ENCODE measurements around the gene SLC6A17. TPM values are rescaled to one million over a fixed set of nuclear protein-coding genes. Genes with fewer than 3 reads are reported as not detected.

SLC6A17 gene
- total and polyA plus RNA-seq, 2 experiments from 2014 or later = 0.03 to 0.17 TPM

DNA sequence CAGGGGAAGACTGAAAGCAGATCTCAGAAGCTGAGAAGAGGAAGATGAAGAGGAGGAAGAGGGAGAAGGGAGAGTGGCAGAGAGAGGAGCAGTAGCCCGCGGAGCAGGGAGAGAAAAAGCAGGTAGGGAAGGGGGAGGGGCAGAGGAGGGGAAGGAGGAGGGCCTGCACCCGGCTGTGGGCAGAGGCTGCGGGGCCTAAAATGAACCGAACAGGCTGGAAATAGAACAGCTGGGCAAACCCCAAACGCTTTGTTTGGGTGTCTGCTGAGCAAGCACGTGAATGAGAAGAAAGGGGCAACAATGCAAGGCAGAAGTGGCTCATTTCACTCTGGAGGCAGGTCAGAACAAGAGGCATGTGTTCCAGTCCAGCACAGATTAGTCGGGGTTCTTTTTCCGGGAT is 93.3 kb downstream of the SLC6A17 start:
- H3K27me3 ChIP-seq (ENCODE audit: insufficient read depth) = 0 out of 2 replicates have a peak, but pooled peaks cover 9% of the 10 kb centered on the region
- peak overlapping the region; percentile 86 for H2AFZ ChIP-seq
- H3K36me3 ChIP-seq (ENCODE audit: insufficient read depth) = no peaks in the 10 kb centered on the region
- peak overlapping the region; percentile 63 for H3K4me2 ChIP-seq
- H3K4me1 ChIP-seq (ENCODE audit: insufficient read depth) = peaks cover 34% of the 10 kb centered on the region
- H3K27me3 Mint-ChIP-seq (ENCODE audit: insufficient read depth, low read depth, poor library complexity) = peaks cover 20% of the 10 kb centered on the region
- no peak overlapping the region for H3K27ac Mint-ChIP-seq
- ATAC-seq (peak; percentile 75), DNase-seq (ENCODE audit: low spot score) (peak; percentile 48)
- no peak for TF ChIP-seq EZH2phosphoT487 (IDR thresholded peaks at IDR 0.05; ENCODE audit: unreplicated experiment)
- TF ChIP-seq CREB1 (CRISPR knock-in tag; IDR thresholded peaks at IDR 0.05; ENCODE audit: low read depth) = no peak
- TF ChIP-seq, protein P1, sequence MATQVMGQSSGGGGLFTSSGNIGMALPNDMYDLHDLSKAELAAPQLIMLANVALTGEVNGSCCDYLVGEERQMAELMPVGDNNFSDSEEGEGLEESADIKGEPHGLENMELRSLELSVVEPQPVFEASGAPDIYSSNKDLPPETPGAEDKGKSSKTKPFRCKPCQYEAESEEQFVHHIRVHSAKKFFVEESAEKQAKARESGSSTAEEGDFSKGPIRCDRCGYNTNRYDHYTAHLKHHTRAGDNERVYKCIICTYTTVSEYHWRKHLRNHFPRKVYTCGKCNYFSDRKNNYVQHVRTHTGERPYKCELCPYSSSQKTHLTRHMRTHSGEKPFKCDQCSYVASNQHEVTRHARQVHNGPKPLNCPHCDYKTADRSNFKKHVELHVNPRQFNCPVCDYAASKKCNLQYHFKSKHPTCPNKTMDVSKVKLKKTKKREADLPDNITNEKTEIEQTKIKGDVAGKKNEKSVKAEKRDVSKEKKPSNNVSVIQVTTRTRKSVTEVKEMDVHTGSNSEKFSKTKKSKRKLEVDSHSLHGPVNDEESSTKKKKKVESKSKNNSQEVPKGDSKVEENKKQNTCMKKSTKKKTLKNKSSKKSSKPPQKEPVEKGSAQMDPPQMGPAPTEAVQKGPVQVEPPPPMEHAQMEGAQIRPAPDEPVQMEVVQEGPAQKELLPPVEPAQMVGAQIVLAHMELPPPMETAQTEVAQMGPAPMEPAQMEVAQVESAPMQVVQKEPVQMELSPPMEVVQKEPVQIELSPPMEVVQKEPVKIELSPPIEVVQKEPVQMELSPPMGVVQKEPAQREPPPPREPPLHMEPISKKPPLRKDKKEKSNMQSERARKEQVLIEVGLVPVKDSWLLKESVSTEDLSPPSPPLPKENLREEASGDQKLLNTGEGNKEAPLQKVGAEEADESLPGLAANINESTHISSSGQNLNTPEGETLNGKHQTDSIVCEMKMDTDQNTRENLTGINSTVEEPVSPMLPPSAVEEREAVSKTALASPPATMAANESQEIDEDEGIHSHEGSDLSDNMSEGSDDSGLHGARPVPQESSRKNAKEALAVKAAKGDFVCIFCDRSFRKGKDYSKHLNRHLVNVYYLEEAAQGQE (IDR thresholded peaks at IDR 0.05; ENCODE audit: unreplicated experiment) = no peak
- TF ChIP-seq JUNB (IDR thresholded peaks at IDR 0.05; ENCODE audit: unreplicated experiment) = no peak
- H3K79me2 ChIP-seq (replicated peaks; ENCODE audit: insufficient read depth) = no peaks in the 10 kb centered on the region
- H3F3A ChIP-seq (replicated peaks; ENCODE audit: low read depth) = no peaks in the 10 kb centered on the region
- 0 out of 2 replicates have a peak, but pooled peaks cover 15% of the 10 kb centered on the region for H3K9me2 ChIP-seq (ENCODE audit: insufficient read depth)
- peak overlapping the region; percentile 20; the same call in 1 of the 2 replicates for H3K4me3 ChIP-seq
- no peak overlapping the region for H3K27ac ChIP-seq (ENCODE audit: low read depth)
- H3K4me3 Mint-ChIP-seq = no peak overlapping the region
- H3K36me3 Mint-ChIP-seq (ENCODE audit: low read depth) = no peaks in the 10 kb centered on the region; the same call in 2 of the 3 replicates
- peaks cover 38% of the 10 kb centered on the region for H3K4me1 Mint-ChIP-seq
- no peaks in the 10 kb centered on the region; the same call in 2 of the 3 replicates for H3K9me3 Mint-ChIP-seq
- H4K20me1 ChIP-seq (replicated peaks; ENCODE audit: insufficient read depth) = no peaks in the 10 kb centered on the region; the same call in 1 of the 2 replicates

DNA sequence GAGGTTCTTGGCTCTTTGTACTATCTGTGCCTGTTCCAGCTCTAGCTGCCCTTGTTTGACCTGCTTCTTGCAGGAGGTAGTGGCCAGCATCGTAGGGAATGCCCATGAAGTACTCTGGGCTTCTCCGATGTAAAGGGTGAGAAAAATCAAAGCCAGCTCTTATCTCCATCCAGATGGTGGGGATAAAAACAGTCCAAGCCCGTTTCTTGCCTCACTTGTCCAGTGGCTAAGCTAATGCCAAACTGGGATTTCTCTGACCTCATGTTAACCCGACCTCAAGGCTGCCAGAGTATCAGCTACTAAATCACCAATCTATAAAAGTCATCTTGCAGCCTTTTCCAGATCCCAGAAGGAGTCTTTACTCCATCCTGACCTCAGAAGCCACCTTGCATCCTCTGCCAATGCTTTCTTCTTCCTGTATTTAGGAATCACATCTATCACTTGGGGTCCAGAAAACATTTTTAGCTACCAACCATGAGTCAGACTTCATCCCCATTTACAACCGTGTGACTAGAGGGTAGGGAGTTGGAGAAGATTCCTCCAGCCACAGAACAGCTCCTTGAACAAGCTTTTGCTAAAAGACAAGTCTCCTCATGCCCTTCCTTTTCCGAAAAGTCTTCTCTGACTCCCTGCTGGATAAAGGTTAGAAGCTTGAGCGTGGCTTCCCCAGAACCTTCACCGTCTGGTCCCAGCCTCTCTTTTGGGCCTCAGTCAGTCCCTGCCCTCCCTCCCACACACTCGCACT is 95.8 kb downstream of the SLC6A17 start:
- H3K27me3 ChIP-seq (ENCODE audit: insufficient read depth) = 0 out of 2 replicates have a peak, but pooled peaks cover 9% of the 10 kb centered on the region
- H3K4me1 ChIP-seq (ENCODE audit: insufficient read depth) = peaks cover 28% of the 10 kb centered on the region
- H2AFZ ChIP-seq = no peak overlapping the region
- H3K36me3 Mint-ChIP-seq (ENCODE audit: low read depth) = no peaks in the 10 kb centered on the region; the same call in 2 of the 3 replicates
- H3K4me2 ChIP-seq = no peak overlapping the region
- H3K27ac Mint-ChIP-seq = no peak overlapping the region
- H3K4me1 Mint-ChIP-seq = peaks cover 28% of the 10 kb centered on the region
- H3K79me2 ChIP-seq (replicated peaks; ENCODE audit: insufficient read depth) = no peaks in the 10 kb centered on the region
- H3F3A ChIP-seq (replicated peaks; ENCODE audit: low read depth) = no peaks in the 10 kb centered on the region
- H3K4me3 ChIP-seq = no peak overlapping the region
- no peaks in the 10 kb centered on the region; the same call in 1 of the 2 replicates for H4K20me1 ChIP-seq (replicated peaks; ENCODE audit: insufficient read depth)
- H3K9me3 Mint-ChIP-seq = no peaks in the 10 kb centered on the region
- no peak for ATAC-seq
- DNase-seq (ENCODE audit: low spot score) = no peak
- H3K27ac ChIP-seq (ENCODE audit: low read depth) = no peak overlapping the region
- H3K27me3 Mint-ChIP-seq (ENCODE audit: insufficient read depth, low read depth, poor library complexity) = peaks cover 22% of the 10 kb centered on the region
- H3K9me2 ChIP-seq (ENCODE audit: insufficient read depth) = 0 out of 2 replicates have a peak, but pooled peaks cover 15% of the 10 kb centered on the region
- H3K36me3 ChIP-seq (ENCODE audit: insufficient read depth) = no peaks in the 10 kb centered on the region
- H3K4me3 Mint-ChIP-seq = no peak overlapping the region
- TF ChIP-seq, protein P2, sequence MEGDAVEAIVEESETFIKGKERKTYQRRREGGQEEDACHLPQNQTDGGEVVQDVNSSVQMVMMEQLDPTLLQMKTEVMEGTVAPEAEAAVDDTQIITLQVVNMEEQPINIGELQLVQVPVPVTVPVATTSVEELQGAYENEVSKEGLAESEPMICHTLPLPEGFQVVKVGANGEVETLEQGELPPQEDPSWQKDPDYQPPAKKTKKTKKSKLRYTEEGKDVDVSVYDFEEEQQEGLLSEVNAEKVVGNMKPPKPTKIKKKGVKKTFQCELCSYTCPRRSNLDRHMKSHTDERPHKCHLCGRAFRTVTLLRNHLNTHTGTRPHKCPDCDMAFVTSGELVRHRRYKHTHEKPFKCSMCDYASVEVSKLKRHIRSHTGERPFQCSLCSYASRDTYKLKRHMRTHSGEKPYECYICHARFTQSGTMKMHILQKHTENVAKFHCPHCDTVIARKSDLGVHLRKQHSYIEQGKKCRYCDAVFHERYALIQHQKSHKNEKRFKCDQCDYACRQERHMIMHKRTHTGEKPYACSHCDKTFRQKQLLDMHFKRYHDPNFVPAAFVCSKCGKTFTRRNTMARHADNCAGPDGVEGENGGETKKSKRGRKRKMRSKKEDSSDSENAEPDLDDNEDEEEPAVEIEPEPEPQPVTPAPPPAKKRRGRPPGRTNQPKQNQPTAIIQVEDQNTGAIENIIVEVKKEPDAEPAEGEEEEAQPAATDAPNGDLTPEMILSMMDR (conservative IDR thresholded peaks at IDR 0.05; ENCODE audit: low read depth in 2 of 2) = no peak
- TF ChIP-seq EZH2phosphoT487 (IDR thresholded peaks at IDR 0.05; ENCODE audit: unreplicated experiment) = no peak
- no peak for TF ChIP-seq CREB1 (CRISPR knock-in tag; IDR thresholded peaks at IDR 0.05; ENCODE audit: low read depth)
- TF ChIP-seq, protein P3, sequence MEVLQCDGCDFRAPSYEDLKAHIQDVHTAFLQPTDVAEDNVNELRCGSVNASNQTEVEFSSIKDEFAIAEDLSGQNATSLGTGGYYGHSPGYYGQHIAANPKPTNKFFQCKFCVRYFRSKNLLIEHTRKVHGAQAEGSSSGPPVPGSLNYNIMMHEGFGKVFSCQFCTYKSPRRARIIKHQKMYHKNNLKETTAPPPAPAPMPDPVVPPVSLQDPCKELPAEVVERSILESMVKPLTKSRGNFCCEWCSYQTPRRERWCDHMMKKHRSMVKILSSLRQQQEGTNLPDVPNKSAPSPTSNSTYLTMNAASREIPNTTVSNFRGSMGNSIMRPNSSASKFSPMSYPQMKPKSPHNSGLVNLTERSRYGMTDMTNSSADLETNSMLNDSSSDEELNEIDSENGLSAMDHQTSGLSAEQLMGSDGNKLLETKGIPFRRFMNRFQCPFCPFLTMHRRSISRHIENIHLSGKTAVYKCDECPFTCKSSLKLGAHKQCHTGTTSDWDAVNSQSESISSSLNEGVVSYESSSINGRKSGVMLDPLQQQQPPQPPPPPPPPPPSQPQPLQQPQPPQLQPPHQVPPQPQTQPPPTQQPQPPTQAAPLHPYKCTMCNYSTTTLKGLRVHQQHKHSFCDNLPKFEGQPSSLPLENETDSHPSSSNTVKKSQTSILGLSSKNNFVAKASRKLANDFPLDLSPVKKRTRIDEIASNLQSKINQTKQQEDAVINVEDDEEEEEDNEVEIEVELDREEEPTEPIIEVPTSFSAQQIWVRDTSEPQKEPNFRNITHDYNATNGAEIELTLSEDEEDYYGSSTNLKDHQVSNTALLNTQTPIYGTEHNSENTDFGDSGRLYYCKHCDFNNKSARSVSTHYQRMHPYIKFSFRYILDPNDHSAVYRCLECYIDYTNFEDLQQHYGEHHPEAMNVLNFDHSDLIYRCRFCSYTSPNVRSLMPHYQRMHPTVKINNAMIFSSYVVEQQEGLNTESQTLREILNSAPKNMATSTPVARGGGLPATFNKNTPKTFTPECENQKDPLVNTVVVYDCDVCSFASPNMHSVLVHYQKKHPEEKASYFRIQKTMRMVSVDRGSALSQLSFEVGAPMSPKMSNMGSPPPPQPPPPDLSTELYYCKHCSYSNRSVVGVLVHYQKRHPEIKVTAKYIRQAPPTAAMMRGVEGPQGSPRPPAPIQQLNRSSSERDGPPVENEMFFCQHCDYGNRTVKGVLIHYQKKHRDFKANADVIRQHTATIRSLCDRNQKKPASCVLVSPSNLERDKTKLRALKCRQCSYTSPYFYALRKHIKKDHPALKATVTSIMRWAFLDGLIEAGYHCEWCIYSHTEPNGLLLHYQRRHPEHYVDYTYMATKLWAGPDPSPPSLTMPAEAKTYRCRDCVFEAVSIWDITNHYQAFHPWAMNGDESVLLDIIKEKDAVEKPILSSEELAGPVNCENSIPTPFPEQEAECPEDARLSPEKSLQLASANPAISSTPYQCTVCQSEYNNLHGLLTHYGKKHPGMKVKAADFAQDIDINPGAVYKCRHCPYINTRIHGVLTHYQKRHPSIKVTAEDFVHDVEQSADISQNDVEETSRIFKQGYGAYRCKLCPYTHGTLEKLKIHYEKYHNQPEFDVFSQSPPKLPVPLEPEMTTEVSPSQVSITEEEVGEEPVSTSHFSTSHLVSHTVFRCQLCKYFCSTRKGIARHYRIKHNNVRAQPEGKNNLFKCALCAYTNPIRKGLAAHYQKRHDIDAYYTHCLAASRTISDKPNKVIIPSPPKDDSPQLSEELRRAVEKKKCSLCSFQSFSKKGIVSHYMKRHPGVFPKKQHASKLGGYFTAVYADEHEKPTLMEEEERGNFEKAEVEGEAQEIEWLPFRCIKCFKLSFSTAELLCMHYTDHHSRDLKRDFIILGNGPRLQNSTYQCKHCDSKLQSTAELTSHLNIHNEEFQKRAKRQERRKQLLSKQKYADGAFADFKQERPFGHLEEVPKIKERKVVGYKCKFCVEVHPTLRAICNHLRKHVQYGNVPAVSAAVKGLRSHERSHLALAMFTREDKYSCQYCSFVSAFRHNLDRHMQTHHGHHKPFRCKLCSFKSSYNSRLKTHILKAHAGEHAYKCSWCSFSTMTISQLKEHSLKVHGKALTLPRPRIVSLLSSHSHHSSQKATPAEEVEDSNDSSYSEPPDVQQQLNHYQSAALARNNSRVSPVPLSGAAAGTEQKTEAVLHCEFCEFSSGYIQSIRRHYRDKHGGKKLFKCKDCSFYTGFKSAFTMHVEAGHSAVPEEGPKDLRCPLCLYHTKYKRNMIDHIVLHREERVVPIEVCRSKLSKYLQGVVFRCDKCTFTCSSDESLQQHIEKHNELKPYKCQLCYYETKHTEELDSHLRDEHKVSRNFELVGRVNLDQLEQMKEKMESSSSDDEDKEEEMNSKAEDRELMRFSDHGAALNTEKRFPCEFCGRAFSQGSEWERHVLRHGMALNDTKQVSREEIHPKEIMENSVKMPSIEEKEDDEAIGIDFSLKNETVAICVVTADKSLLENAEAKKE (CRISPR knock-in tag; IDR thresholded peaks at IDR 0.05) = no peak
- TF ChIP-seq JUNB (IDR thresholded peaks at IDR 0.05; ENCODE audit: unreplicated experiment) = no peak
- no peak for TF ChIP-seq NANOG (IDR thresholded peaks at IDR 0.05; ENCODE audit: borderline replicate concordance)
- TF ChIP-seq STAT1 (IDR thresholded peaks at IDR 0.05; ENCODE audit: unreplicated experiment) = no peak

Measured in GM23338 (cell line).